Effector CD4-positive, alpha-beta T cell (primary cell): ENCODE results near the gene IL1R1.
A peak's percentile ranks its signal among the peaks of the same experiment; 100 is the strongest.

Experiments
- DNase-seq: peaks from one replicate; pipeline ENCODE4 v3.0.0-alpha.2; 2020

IL1R1 gene

GRCh38 chr2:102177814-102178478, 35.4 kb downstream of the IL1R1 start:
- DNase-seq: no peak

- no peak for DNase-seq
These were observed 36.5 kb downstream of the IL1R1 start for GRCh38 chr2:102179061-102179460.

- DNase-seq: no peak
These were observed 37.5 kb downstream of the IL1R1 start for GRCh38 chr2:102179788-102180686.

- DNase-seq: no peak
These were observed 38.1 kb downstream of the IL1R1 start for GRCh38 chr2:102180687-102180999.

- no peak for DNase-seq
These were observed 38.8 kb downstream of the IL1R1 start for GRCh38 chr2:102181376-102181775.

- DNase-seq: no peak
These were observed 39.5 kb downstream of the IL1R1 start for GRCh38 chr2:102181919-102182635.

- DNase-seq: no peak
These were observed 41.5 kb downstream of the IL1R1 start for GRCh38 chr2:102184018-102184417.

GRCh38 chr2:102184568-102184967, 42.0 kb downstream of the IL1R1 start:
- no peak for DNase-seq

GRCh38 chr2:102185347-102185746, 42.8 kb downstream of the IL1R1 start:
- no peak for DNase-seq

- DNase-seq: no peak
These were observed 44.4 kb downstream of the IL1R1 start, which contains the start of gene IL1RL2 for GRCh38 chr2:102186791-102187495. TSS of gene IL1RL2 (plus strand) at chr2:102187023. CDS start at chr2:102187868, 845 bp downstream.

GRCh38 chr2:102187496-102188150, 45.1 kb downstream of the IL1R1 start:
- peak; percentile 8 for DNase-seq

- DNase-seq: no peak
These were observed 48.0 kb downstream of the IL1R1 start for GRCh38 chr2:102190430-102191107.

- no peak for DNase-seq
These were observed 49.0 kb downstream of the IL1R1 start for GRCh38 chr2:102191501-102191900.

GRCh38 chr2:102193074-102193473, 50.5 kb downstream of the IL1R1 start:
- DNase-seq: no peak

GRCh38 chr2:102194609-102195268, 52.2 kb downstream of the IL1R1 start:
- DNase-seq: no peak

- DNase-seq: no peak
These were observed 55.0 kb downstream of the IL1R1 start for GRCh38 chr2:102197389-102198137.

GRCh38 chr2:102200539-102200938, 58.0 kb downstream of the IL1R1 start:
- no peak for DNase-seq

GRCh38 chr2:102204638-102205037, 62.1 kb downstream of the IL1R1 start:
- no peak for DNase-seq

- DNase-seq: no peak
These were observed 64.3 kb downstream of the IL1R1 start for GRCh38 chr2:102206666-102207341.

- DNase-seq: no peak
These were observed 66.2 kb downstream of the IL1R1 start for GRCh38 chr2:102208774-102209173.
